ENCODE measurements around the gene ARL3.
"Not testable (repeated sequence)": the region's sequence is repeated elsewhere in the genome, so short reads cannot be mapped to it uniquely, and the experiment has no call there.

ARL3 gene

GRCh38 chr10:102670065-102670670 lies 44.0 kb downstream of the ARL3 start:
- DNase-seq: no peak

DNA sequence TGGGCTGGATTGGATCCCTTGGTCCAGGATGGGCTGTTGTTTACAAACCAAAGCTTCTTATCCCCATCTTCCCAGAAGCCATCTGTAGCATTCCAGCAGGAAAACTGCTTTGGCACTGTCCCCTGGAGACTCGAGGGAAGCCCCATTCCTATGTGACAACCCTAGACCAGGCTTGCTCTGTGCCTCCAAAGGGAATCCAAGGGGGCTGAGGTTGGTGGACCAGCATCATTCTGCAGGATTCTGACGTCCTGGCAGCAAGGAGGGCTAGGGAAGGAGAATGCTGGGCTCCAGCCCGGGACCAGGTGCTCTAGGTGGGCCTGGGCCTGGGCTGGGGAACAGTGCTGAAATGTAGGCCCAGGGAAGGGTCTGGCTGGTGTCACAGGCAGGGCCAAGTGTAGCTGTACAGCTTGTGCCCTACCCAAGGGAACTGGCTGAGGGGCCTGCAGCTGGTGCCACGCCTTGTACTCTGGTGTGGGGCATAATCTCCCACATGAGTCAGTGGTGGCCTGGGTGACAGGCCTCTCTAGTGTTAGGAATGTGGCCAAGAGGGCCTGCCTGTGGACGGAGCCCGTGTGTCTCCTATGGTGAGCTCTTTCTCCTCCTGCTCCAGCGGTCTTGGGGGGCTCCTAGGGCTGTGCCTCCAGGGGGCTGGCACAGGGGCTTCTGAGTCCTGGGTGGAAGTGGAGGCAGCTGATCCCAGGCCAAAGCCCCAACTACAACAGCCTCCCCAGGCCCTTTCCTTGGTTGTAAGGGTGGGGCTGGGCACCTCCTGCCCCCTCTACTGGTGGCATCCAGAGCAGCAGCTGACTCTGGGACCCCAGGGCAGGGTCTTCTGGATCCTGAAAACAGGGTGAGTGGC lies 44.8 kb downstream of the ARL3 start:
- DNase-seq: no peak

DNA sequence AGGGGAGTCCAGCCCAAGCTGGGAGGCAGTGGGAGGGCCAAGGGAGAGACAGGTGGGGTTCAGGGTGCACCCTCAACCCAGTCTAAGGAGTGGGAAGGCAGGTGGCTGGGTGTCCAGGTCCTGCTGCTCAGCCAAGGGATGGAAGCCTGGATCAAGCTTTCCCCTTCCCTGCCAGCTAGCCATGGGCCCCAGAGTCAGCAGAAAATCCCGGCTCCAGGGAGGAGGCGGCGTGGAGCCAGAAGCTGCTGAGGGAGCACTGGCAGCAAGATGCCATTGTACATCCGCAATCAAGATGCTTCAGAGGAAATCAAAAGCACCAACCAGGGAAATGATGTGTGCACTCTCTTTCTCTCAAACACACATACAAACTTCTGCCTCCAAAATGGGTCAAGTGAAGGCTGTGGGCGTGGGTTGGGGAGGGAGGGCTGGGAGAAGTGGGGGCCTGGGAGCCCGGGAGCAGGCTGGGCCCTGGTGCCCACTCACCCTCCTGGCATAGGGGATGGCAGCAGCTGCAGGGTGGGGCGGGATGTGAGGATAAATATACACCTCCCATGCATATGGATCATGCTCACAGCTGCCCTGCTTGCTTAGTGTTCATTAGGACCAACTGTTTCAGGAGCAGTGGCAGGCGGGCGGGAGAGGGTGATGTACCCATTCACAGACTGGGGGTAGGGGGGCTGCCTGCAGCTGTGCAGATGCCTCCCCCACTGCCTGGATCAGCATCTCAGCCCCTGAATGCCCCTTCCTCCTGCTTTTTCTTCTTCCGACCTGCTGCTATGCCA lies 45.7 kb downstream of the ARL3 start:
- DNase-seq: no peak

DNA sequence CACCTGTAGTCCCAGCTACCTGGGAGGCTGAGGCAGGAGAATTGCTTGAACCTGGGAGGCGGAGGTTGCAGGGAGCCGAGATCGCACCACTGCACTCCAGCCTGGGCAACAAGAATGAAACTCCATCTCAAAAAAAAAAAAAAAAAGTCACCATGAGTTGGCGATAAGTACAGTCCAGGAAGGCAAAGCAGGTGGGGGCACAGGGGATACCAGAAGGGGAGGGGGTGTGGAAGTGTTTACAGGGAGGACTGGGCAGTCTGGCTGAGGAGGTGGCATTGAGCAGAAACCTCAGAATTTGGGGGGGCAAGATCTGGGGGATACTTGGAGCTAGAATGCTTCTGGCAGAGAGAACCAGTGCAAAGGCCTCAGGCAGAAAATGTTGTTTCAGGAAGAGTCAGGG lies 46.8 kb downstream of the ARL3 start:
- not testable (repeated sequence) for DNase-seq

GRCh38 chr10:102665904-102666509 lies 48.2 kb downstream of the ARL3 start:
- no peak for DNase-seq

GRCh38 chr10:102661658-102662028 lies 52.6 kb downstream of the ARL3 start:
- DNase-seq: no peak

- no peak for DNase-seq
These were observed 53.1 kb downstream of the ARL3 start for GRCh38 chr10:102660888-102661657.

DNA sequence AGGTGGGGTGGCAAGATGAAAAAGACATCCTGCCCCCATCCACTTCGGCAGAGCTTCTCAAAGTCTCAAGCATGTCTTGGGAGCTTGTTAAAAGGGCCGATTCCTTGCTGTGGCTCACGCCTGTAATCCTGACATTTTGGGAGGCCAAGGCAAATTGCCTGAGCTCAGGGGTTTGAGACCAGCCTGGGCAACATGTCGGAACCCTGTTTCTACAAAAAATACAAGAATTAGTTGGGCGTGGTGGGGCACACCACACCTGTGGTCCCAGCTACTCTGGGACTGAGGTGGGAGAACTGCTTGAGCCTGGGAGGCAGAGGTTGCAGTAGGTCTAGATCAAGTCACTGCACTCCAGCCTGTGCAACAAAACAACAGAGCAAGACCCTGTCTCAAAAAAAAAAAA lies 55.4 kb downstream of the ARL3 start:
- no peak for DNase-seq

DNA sequence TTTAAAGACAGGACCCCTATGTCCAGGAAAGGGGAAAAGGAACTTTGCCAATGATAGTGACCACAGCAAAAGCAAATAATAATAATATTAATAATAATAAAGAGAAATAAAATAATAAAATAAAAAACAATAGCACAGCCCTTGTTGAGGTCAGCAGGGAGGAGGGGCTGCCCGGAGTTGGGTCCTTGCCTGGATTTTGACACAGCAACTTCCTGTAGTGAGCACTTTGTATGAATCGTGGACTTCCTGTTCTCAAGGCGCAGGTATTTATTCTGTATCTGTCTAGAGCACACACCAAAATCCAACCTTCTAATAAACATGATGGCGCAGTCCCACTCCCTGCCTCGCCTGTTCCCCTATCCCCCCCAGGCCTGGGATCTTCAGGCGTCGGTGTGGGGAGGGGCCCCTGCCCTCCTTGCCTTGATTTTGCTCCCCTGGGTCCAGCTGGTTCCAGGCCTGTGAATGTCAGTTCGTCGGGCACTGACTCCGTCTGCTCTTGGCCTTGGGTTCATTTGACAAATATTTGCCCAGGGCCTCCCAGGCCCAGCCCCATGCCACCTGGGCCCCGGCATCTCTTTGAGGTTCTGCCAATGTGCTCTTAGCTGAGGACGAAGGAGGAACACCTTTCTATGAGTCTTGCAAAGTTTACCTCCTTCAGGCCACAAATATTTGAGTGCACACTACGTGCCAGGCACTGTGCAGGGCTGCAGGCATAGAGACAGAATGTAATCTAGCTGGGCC lies 56.0 kb downstream of the ARL3 start:
- DNase-seq: no peak

DNA sequence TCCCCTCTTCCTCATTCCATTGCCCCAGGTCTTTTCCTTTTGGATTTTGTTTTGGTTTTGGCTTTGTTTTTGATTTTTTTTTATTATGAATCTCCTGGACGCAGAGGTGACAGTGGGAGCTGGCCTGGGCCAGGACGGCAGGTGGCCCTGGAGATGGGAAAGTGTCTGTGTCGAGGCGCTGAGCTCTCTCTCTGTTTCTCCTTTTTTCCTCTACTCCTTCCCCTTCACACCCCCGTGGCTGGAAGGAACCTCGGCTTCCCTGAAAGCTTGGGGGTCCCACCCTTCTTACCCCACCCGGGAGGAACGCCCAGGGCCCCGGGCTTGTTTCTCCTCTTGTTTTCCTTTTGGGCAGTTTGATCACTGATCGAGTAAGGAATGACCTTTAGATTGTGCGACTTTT lies 56.7 kb downstream of the ARL3 start:
- DNase-seq: no peak

DNA sequence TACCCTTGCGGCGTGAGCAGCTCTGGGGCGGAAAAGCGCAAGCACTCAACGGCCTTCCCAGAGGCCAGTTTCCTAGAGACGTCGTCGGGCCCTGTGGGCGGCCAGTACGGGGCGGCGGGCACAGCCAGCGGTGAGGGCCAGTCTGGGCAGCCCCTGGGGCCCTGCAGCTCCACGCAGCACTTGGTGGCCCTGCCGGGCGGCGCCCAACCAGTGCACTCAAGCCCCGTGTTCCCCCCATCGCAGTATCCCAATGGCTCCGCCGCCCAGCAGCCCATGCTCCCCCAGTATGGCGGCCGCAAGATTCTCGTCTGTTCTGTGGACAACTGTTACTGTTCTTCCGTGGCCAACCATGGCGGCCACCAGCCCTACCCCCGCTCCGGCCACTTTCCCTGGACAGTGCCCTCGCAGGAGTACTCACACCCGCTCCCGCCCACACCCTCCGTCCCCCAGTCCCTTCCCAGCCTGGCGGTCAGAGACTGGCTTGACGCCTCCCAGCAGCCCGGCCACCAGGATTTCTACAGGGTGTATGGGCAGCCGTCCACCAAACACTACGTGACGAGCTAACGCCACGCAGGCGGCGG lies 57.3 kb downstream of the ARL3 start:
- no peak for DNase-seq

- DNase-seq: no peak
These were observed 58.2 kb downstream of the ARL3 start for GRCh38 chr10:102656026-102656425.

DNA sequence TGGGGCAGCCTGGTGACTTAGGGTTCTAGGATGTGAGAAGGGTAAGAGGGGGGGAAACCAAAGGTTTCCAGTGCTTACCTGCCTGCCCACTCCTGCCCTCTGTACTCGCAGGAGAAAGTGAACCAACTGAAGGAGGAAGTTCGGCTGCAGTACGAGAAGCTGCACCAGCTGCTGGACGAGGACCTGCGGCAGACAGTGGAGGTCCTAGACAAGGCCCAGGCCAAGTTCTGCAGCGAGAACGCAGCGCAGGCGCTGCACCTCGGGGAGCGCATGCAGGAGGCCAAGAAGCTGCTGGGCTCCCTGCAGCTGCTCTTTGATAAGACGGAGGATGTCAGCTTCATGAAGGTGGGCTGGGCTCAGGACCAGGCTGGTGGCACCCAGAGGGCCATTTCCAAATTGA lies 59.2 kb downstream of the ARL3 start:
- no peak for DNase-seq

- no peak for DNase-seq
These were observed 59.6 kb downstream of the ARL3 start for GRCh38 chr10:102654566-102654965.

DNA sequence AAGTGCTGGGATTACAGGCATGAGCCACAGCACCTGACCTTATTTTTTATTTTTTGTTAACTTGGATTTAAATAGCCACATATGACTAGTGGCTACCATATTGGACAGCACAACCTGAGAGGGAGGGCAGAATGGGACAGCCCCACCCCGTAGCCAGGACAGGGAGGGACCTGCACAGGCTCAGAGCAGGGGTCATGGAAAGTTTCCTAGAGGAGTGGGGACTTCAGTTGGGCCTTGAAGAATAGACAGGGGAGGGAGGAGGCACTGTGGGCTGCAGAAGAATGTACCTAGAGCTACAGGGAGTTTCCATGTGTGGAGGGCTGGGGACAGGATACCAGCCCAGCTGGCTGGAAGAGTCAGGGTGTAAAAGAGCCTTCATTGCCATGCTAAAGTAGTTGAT lies 61.1 kb downstream of the ARL3 start:
- DNase-seq: no peak

GRCh38 chr10:102652170-102652916 lies 61.9 kb downstream of the ARL3 start:
- no peak for DNase-seq

DNA sequence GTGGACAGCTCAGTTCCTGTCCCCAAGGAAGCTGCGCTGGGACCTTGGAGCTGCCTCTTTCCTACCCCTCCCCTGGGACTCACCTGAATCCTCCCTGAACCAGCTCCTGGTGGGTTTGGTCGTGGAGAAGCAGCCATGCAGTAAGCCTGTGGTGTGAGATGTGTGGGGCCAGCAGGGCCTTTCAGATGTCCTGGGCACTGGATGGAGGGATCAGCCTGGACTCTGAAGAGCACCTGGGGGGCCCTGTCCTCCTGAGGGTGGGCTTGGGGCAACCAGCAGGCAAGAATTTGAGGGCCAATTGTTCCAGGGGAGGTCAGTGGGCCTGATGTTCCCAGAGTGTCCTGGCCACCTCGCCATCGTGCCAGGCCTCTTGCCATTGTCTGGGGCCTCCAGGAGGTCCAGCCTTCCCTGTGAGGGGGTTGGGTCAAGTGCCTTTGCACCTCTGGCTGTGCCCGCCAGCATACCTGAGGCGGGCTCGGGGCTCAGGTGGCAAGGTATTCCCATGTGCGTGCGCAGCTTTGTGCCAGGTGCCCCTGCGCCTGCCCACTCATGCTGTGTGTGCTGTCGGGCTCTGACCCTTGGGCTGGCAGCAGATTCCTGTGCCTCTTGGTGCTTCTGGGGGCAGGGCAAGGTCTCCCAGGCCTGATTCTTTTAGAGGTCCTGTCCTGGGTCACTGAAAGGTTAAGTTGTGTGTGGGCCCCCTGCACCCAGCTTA lies 62.6 kb downstream of the ARL3 start:
- no peak for DNase-seq

DNA sequence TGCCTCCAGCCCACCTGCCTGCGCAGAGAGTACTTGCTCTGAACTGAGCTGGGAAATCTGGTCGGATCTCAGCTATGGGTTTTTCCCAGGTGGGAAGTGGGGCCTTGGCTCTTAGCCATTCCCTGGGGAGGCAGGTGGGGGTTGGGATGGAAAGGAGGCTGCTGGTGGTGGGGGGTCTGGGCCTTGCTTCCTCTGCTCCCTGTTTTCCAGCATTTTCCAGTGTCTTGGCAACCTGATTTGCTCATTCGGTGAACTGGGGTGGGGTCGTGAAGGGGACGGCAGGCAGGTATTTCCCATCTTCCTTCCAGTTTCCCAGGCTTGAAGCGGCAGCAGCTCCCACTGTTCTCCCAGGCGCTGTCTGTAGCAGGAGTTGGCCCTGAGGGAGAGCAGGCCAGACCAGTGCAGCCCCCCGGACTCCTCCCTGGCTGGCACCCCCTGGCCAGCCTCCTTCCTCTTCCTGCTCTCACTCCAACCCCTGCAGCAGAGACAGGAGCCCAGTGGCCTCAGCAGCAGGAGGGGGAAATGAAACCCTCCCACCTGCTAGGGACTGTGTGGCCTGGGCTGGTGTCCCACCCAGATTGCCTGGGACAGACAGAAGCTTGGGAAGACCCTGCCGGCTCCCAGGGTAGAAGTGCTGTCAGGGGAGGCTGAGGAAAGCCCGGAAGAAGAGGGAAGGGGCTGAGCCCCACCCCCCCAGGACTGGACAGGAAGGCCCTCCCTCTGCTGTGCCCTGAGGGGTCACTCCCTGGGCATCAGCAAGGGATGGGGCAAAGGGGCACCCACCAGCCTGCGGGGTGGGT lies 63.3 kb downstream of the ARL3 start:
- DNase-seq: no peak
